ENCODE results near the gene FUT7.
"Not testable (repeated sequence)": the region's sequence is repeated elsewhere in the genome, so short reads cannot be mapped to it uniquely, and the experiment has no call there.

The FUT7 gene

GRCh38 chr9:137016436-137016835, 15.5 kb downstream of the FUT7 start:
- DNase-seq, result no peak

DNA sequence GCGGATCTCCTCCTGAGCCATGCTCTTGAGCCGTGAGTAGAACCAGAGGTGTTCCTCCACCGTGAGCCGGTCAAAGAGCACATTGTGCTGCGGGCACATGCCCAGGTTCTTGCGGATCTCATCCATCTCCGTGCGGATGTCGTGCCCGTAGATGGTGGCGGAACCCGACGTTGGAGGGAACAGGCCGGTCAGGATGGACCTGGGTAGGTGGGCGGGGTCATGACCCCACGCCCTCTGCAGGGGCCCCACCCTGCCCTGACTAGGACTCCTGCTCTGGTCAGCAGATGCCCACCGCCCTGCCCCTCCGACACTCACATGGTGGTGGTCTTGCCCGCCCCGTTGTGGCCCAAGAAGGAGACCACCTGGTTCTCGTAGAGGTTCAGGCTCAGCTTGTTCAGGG, 15.9 kb downstream of the FUT7 start:
- no peak for DNase-seq

GRCh38 chr9:137015540-137015930, 16.4 kb downstream of the FUT7 start:
- no peak for DNase-seq

DNA sequence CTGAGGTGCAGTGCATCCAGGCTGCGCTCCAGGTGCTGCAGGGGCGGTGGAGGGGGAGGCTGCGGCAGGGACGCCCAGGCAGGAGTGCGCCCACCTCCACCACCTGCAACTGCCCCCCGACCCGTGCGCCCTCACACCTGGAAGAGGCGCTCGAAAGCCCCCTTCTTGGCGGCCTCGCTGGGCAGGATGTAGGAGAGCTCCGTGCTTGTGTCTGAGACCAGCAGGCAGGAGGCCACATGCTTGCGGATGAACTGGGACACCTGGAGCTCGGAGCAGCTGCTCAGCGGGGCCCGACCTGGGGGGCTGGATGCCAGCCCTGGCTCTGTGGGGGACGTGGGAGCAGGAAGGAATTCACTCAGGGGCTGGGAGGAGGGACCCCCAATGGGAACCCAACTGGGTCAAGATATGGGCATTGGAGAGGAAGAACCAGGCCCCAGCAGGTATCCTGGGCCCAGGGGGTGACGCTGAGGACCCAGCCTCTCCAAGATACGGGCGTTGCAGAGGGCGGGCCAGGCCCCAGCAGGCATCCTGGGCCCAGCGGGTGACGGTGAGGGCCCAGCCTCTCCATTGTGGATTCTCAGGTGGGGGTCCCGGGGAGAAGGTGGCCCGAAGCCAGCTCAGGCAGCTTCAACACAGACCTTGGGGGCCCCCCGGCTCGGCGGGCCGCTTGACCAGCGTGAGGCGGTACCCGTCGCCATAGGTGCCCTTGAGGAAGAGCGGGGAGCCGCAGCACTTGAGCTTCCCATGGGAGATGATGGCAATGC, 16.9 kb downstream of the FUT7 start:
- DNase-seq, result no peak

GRCh38 chr9:137014166-137014565, 17.7 kb downstream of the FUT7 start:
- DNase-seq, result no peak

DNA sequence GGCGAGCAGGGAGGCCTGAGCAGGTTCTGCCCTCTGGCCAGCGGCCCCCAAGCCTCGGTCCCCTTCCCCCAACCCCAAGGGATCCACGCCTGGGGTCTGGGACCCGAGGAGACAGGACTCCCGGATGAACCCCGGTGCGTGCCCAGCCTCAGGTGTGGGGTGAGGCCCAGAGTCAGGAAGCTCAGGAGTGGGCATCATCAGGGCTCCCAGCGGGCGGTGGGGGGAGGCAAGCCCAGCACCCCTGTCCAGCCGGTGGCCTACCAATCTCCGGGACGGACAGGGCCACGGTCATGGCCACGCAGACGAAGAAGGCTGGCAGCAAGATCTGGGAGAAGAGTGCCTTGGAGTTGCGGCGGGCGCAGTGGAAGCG, 18.3 kb downstream of the FUT7 start:
- DNase-seq, result no peak

DNA sequence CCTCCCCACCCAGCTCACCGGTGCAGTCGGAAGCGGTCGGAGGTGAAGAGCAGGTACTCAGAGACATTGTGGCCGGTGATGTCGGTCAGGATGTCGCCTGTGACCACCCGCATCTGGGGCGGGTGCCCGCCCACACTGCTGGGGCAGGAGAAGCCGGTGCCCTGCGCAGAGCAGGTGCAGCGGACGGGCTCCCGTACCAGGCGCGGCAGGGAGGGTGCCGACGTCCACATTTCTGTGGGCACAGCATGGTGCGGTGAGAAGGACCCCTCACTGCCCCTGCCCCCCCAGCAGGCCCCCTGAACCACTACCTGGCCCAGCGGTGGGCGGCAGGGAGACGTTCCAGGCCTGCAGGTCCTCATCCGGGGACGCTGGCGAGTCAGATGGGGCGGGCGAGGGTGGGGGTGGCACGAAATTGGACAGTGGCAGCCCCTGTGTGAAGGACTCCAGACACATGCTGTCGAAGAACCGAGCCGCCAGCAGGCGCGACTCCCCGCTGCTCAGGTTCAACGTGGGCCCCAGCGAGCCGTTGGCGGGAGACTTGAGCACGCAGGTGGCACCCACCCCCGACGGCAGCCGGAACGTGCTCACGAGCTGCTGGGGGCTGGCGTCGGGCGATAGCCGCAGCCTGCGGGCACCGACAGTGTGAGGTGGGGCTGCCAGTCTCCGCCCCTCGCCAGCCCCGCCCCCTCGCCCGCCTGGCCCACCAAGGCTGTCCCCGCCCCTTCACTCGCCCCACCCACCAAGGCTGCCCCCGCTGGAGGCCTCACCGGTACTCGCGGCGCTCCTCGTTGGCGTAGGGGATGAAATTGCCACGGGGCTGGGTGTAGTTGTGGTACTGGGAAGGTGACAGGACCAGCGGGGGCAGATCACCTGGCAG, 19.0 kb downstream of the FUT7 start:
- no peak for DNase-seq

DNA sequence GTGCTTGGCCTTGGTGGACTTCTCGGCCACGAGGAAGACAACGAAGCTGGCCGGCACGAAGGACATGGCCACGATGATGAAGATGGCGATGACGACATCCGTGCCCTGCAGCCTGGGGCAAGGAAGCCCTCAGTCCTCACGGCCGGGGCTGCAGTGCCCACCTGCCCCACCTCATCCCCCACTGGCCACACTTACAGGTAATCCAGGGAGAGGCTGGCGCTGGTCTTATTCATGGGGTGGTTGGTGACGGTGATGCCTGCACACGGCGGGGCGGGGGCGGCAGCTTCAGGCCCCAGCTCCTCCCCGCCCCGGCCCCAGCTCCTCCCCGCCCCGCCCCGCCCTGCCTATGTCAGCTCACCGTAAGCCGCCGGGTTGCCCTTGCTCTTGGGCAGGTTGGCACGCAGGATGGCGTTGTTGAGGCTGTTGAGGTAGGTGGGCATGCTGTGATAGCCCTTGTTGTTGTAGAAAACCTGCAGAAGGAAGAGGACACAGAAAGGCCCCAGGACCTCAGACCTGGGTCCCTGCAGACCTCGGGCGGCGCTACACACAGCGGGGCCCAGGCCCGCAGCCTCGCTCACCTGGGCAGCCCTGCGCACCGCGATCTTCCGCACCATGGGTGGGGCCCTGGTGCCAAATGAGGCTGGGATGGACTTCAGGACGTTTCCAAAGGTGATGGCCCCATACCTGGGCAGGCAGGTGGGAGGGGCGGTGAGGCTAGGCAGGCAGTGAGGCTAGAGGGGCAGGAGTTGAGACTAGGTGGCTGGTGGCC, 19.8 kb downstream of the FUT7 start:
- no peak for DNase-seq

- no peak for DNase-seq
Observed at GRCh38 chr9:137011156-137011555, 20.7 kb downstream of the FUT7 start.

GRCh38 chr9:137009938-137010732, 21.8 kb downstream of the FUT7 start:
- no peak for DNase-seq

DNA sequence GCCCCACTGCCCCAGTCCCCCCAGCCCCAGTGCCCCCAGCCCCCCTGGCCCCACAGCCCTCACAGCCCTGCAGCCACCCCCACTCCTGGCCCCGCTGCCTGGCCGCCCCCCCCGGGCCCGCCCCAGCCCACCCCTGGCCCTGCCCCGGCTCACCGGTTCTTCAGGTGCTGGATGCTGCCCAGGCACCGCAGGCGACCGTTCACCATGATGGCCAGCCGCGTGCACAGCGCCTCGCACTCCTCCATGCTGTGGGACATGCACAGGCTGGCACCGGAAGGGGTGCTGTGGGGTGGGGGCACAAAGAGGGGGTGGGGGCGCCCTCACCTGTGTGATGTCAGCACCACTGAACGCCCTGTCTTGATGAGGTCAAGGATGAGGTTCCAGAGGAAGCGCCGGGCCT, 22.7 kb downstream of the FUT7 start:
- DNase-seq, result no peak

DNA sequence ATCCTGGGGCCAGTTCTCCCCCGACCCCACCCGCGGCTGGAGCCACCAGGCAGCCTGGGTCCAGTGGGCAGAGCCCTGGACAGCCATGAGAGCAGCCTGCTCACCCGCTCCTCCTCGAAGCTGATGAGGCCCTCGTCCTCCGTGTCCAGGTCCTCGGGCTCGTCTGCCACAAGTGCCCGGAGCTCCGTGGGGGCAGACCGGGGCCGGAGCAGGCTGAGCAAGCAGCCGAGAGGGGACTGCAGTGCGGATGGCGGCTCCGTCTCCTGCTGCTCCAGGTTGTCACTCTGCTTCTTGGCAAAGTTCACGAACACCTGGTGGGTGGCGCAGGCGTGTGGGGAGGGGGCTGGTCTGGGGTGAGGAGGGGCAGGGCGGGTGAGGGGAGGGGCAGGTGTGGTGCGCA, 23.6 kb downstream of the FUT7 start:
- no peak for DNase-seq

GRCh38 chr9:137007816-137008270, 24.0 kb downstream of the FUT7 start:
- DNase-seq, result no peak

DNA sequence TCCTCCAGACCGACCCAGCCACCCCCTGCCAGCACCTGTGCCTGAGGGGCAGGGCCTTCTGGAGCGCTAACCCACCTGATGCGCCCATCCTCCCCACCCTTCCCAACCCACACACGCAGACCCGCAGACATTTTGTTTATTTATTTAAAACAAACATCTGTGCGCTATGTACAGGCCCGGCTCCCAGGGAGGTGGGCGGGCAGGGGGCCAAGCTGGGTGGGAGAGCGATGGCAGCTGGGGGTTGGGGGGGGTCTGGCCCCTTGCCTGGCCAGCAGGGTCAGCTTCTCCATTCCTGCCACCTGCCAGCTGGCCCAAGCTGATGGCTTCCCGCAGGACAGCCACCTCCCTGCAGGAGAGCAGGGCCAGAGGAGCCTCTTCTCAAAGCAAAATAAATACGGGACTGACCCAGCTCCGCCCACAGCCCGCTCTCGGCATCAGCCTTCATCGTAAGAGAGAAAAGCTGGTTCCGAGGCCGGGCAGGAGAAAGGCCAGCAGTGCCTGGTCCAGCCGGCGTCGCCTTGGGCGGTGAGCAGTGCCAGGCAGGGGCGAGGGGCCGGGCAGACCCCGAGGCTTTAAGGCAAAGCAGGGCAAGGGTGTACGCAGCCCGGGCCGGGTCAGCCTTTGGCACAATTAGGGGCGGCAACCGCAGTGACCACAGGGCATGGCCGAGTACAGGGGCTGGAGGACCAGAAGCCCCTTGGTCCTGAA, 24.6 kb downstream of the FUT7 start:
- no peak for DNase-seq

DNA sequence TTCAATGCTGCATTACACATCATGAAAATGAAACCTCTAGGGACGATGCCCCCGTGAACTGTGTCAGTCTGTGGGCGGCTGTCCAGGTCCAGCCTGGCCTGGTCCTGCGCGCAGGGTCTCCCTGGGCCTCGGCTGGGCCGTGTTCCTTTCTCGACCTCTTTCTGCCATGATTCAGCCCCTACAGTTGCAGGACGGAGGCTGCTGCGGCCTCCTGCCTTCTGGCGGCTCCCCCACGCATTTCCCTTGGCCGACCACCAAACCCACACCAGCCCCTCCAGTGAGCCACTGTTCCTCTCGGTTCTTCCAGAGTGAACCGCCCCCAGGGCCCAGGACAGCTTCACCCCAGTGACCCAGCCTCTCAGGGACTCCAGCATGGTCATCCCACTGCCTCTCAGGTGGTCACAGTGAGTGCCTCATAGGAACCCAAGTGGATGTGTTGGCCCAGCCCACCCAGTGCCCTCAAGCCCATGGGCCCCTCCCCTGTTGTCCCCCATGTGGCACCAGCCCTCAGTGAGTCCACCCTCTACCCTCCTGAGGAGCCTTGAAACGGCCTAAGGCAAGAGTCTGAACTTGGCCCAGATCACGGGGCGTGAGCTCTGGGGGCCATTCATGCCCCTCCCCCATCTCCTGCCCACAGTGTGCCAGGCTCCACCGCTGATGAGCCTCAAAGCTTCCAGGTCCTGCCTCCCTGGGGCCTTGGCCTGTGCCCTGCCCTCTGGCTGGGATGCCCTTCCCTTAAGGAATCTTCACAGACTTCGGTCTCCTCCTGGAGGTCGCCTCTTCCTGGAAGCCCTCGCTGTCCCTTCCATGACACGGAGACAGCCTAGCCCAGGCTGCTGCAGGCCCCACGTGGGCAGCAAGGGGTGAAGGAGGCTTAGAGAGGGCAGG, 25.5 kb downstream of the FUT7 start:
- DNase-seq, result no peak

GRCh38 chr9:137004285-137004684, 27.6 kb downstream of the FUT7 start:
- not testable (repeated sequence) for DNase-seq

- DNase-seq, result no peak
Observed at GRCh38 chr9:137002646-137003041, 29.2 kb downstream of the FUT7 start.

DNA sequence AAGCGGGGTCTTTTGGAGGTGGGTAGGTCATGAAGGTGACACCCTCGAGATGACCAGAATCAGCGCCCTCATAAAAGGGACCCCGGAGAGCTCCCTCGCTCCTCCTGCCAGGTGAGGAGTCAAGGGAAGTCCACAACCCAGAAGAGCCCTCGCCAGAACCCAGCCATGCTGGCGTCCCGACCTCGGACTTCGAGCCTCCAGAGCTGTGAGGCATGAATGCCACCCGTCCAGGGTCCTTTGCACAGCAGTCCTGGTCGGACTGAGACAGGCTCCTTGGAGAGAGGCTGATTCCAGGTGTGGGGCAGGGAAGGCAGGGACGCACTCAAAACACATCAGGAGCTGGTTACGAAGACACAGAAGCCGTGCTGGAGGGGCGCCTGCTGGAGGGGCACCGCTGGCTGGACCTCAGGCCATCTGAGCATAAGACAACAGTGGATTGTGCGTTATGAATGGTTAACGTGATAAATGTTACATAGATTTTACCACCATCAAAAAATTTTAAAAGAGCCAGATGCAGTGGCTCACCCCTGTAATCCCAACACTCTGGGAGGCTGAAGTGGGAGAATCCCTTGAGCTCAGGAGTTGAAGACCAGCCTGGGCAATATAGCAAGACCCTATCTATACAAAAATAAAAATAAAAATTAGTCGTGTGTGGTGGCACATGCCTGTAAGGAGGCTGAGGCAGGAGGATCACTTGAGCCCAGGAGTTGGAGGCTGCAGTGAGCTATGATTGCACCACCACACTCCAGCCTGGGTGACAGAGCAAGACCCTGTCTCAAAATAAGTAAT, 29.8 kb downstream of the FUT7 start:
- DNase-seq, result no peak

DNA sequence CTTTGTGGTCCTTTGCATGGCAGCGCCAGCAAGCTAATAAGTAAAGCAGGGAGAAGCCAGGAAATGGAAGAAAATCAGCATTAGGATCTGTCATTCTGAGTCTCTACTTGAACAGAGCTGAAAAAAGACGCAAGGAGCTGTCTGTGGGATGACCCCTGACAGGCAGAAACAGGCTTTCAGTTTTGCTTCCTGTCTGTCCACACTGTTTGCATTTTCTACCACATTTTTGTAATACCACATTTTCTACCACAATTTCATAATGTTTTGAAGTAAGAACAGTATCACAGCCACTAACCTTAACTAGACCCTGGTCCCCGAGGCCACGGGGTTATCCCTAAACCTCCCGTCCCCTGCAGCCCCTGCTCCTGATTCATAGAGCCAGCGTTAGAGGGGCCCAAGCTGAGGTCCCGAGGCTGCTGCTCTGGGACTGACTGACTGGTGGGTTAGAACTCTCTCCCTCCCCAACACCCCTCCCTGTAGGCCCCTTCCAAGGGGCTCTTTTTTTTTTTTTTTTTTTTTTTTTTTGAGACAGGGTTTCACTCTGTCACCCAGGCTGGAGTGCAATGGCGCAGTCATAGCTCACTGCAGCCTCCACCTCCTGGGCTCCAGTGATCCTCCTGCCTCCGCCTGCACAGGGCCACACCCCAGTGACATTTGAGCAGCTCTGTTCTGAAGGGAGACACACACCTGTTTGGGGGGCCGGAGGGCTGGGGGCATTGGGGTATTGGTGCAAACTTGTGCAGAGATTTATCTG, 31.5 kb downstream of the FUT7 start:
- no peak for DNase-seq
